Neural cell (in vitro differentiated cells): ENCODE measurements around the gene CSRNP3. TPM values are rescaled to one million over a fixed set of nuclear protein-coding genes. Genes with fewer than 3 reads are reported as not detected.

Source experiments
- H2AFZ ChIP-seq: fragments of 200-600, 300-800 bp; sonication (generic), shearing (Covaris generic); 2 replicates; pipeline ENCODE4 v1.6.0; 2014; ENCODE audit warnings: low read depth, mild to moderate bottlenecking, antibody characterized with exemption, low read length, moderate library complexity
- H3F3A ChIP-seq: fragments of 200-600 bp; shearing (Covaris generic); 2 replicates; pipeline ENCODE4 v1.6.1; 2016; ENCODE audit warnings: mild to moderate bottlenecking, moderate library complexity, mixed read lengths, antibody characterized with exemption, low read length; ENCODE audit not compliant: insufficient read depth, poor library complexity, severe bottlenecking
- H3K27ac ChIP-seq: fragments of 200-600, 300-800 bp; sonication (generic), shearing (Covaris generic); 2 replicates; pipeline ENCODE4 v1.5.1; 2014; ENCODE audit warnings: mild to moderate bottlenecking, low read length, moderate library complexity
- H3K27me3 ChIP-seq: fragments of 300-800, 200-600 bp; sonication (generic), shearing (Covaris generic); 2 replicates; pipeline ENCODE4 v1.6.0; 2014; ENCODE audit warnings: mild to moderate bottlenecking, low read depth, low read length, moderate library complexity; ENCODE audit not compliant: insufficient read depth
- H3K36me3 ChIP-seq: fragments of 300-800, 200-600 bp; sonication (generic), shearing (Covaris generic); 2 replicates; pipeline ENCODE4 v1.5.1; 2014; ENCODE audit warnings: mild to moderate bottlenecking, antibody characterized with exemption, low read length, moderate library complexity; ENCODE audit not compliant: insufficient read depth
- H3K4me2 ChIP-seq: fragments of 300-800, 200-600 bp; sonication (generic), shearing (Covaris generic); 2 replicates; pipeline ENCODE4 v1.6.0; 2014; ENCODE audit warnings: mild to moderate bottlenecking, low read length
- H3K4me3 ChIP-seq: fragments of 300-800, 200-600 bp; sonication (generic), shearing (Covaris generic); 2 replicates; pipeline ENCODE4 v1.5.1; 2014; ENCODE audit warnings: mild to moderate bottlenecking, low read length, moderate library complexity
- H3K79me2 ChIP-seq: fragments of 200-600 bp; shearing (Covaris generic); replicated peaks from 2 replicates; pipeline ENCODE4 v1.6.0; 2014; ENCODE audit warnings: mild to moderate bottlenecking, low read length, moderate library complexity; ENCODE audit not compliant: insufficient read depth
- H3K9ac ChIP-seq: fragments of 300-800, 200-600 bp; sonication (generic), shearing (Covaris generic); 2 replicates; pipeline ENCODE4 v1.6.1; 2016; ENCODE audit warnings: mild to moderate bottlenecking, low read length, mixed read lengths
- H3K9me2 ChIP-seq: fragments of 200-600 bp; shearing (Covaris generic); 2 replicates; pipeline ENCODE4 v1.6.1; 2016; ENCODE audit warnings: mild to moderate bottlenecking, low read length, mixed read lengths; ENCODE audit not compliant: insufficient read depth
- H3K9me3 ChIP-seq: fragments of 200-600, 300-800 bp; sonication (generic), shearing (Covaris generic); 2 replicates; pipeline ENCODE4 v1.6.1; 2016; ENCODE audit warnings: mild to moderate bottlenecking, mixed run types, low read length, moderate library complexity, mixed read lengths
- H4K20me1 ChIP-seq: fragments of 200-600 bp; shearing (Covaris generic); 2 replicates; pipeline ENCODE4 v1.6.1; 2016; ENCODE audit warnings: mild to moderate bottlenecking, mixed run types; ENCODE audit not compliant: insufficient read depth
- CTCF ChIP-seq: fragments of 450-650 bp; IDR thresholded peaks from 2 replicates; pipeline ENCODE4 v1.5.1; 2014; ENCODE audit warnings: antibody characterized with exemption, mild to moderate bottlenecking, moderate library complexity; ENCODE audit not compliant: poor library complexity, severe bottlenecking
- EP300 ChIP-seq: fragments of 450-650 bp; conservative IDR thresholded peaks from 2 replicates; pipeline ENCODE4 v1.6.1; 2014; ENCODE audit warnings: antibody characterized with exemption, mild to moderate bottlenecking, moderate library complexity; ENCODE audit not compliant: poor library complexity, severe bottlenecking
- EZH2 ChIP-seq: fragments of 200-600, 300-800 bp; shearing (Covaris generic), sonication (generic); IDR thresholded peaks from 2 replicates; pipeline ENCODE4 v1.6.1; 2014; ENCODE audit warnings: antibody characterized with exemption, low read length, borderline replicate concordance, mild to moderate bottlenecking; ENCODE audit not compliant: insufficient read depth, poor library complexity, severe bottlenecking
- MXI1 ChIP-seq: fragments of 450-650 bp; conservative IDR thresholded peaks from 2 replicates; pipeline ENCODE4 v1.6.1; 2014; ENCODE audit warnings: antibody characterized with exemption, mild to moderate bottlenecking; ENCODE audit not compliant: poor library complexity, severe bottlenecking
- POLR2AphosphoS5 ChIP-seq: IDR thresholded peaks from 2 replicates; pipeline ENCODE4 v1.6.1; 2012
- RAD21 ChIP-seq: fragments of 450-650 bp; conservative IDR thresholded peaks from 2 replicates; pipeline ENCODE4 v1.6.1; 2014; ENCODE audit warnings: antibody characterized with exemption, mild to moderate bottlenecking, moderate library complexity
- REST ChIP-seq: IDR thresholded peaks from 2 replicates; pipeline ENCODE4 v1.6.1; 2012; ENCODE audit warnings: borderline replicate concordance
- SMC3 ChIP-seq: fragments of 450-650 bp; conservative IDR thresholded peaks from 2 replicates; pipeline ENCODE4 v1.6.1; 2014; ENCODE audit warnings: antibody characterized with exemption, mild to moderate bottlenecking, moderate library complexity; ENCODE audit not compliant: poor library complexity
- TAF1 ChIP-seq: IDR thresholded peaks from 2 replicates; pipeline ENCODE4 v1.6.1; 2012; ENCODE audit warnings: low read depth
- polyA plus RNA-seq: library from polyadenylated mRNA; depleted of rRNA; stranded (reverse); fragments of >200 nt; gene quantifications from 2 replicates; pipeline ENCODE4 v1.2.3, GENCODE V29; 2014

Gene CSRNP3
- polyA plus RNA-seq, 1 donor from 2014 or later = 66.6 TPM

GRCh38 chr2:165636959-165637358 is 167.5 kb downstream of the CSRNP3 start:
- H4K20me1 ChIP-seq = no peaks in the 10 kb centered on the region
- H3K4me2 ChIP-seq = no peak overlapping the region
- H3K9me3 ChIP-seq = no peaks in the 10 kb centered on the region
- no peaks in the 10 kb centered on the region for H3K27me3 ChIP-seq
- TF ChIP-seq CTCF (no peak), SMC3 (no peak), POLR2AphosphoS5 (no peak), RAD21 (no peak), REST (no peak), EZH2 (no peak), EP300 (no peak), MXI1 (no peak), TAF1 (no peak)
- H2AFZ ChIP-seq = no peak overlapping the region
- no peak overlapping the region for H3K4me3 ChIP-seq
- H3K36me3 ChIP-seq = no peaks in the 10 kb centered on the region
- no peaks in the 10 kb centered on the region for H3K9me2 ChIP-seq
- no peak overlapping the region for H3K27ac ChIP-seq
- H3K9ac ChIP-seq = no peak overlapping the region
- no peaks in the 10 kb centered on the region for H3F3A ChIP-seq
- H3K79me2 ChIP-seq = peaks cover 15% of the 10 kb centered on the region

GRCh38 chr2:165637396-165637795 is 167.9 kb downstream of the CSRNP3 start:
- no peaks in the 10 kb centered on the region for H3F3A ChIP-seq
- no peak overlapping the region for H3K4me2 ChIP-seq
- no peak overlapping the region for H3K4me3 ChIP-seq
- peaks cover 15% of the 10 kb centered on the region for H3K79me2 ChIP-seq
- no peaks in the 10 kb centered on the region for H4K20me1 ChIP-seq
- no peak overlapping the region for H3K9ac ChIP-seq
- H3K27me3 ChIP-seq = no peaks in the 10 kb centered on the region
- no peak overlapping the region for H3K27ac ChIP-seq
- H3K36me3 ChIP-seq = no peaks in the 10 kb centered on the region
- TF ChIP-seq POLR2AphosphoS5 (no peak), MXI1 (no peak), SMC3 (no peak), CTCF (no peak), REST (no peak), EP300 (no peak), EZH2 (no peak)
- H3K9me3 ChIP-seq = no peaks in the 10 kb centered on the region
- H2AFZ ChIP-seq = no peak overlapping the region
- H3K9me2 ChIP-seq = no peaks in the 10 kb centered on the region
